MM.1S (cell line): Measurements from ENCODE around the gene LRRC8E.

Experiments
- DNase-seq: peaks from one replicate; pipeline ENCODE4 v3.0.0-alpha.2; 2015
- H2AFZ ChIP-seq: fragments of 300-600 bp; sonication (generic); 2 replicates; pipeline ENCODE4 v1.6.0; 2016; ENCODE audit warnings: antibody characterized with exemption, low read length
- H3F3A ChIP-seq: fragments of 300-600 bp; sonication (generic); 2 replicates; pipeline ENCODE4 v1.6.1; 2016; ENCODE audit warnings: mild to moderate bottlenecking, antibody characterized with exemption, low read length, moderate library complexity, mixed read lengths; ENCODE audit not compliant: insufficient read depth
- H3K27ac ChIP-seq: fragments of 300-600 bp; sonication (generic); 2 replicates; pipeline ENCODE4 v1.5.1; 2016; ENCODE audit warnings: mild to moderate bottlenecking, low read length
- H3K27me3 ChIP-seq: fragments of 300-600 bp; sonication (generic); replicated peaks from 2 replicates; pipeline ENCODE4 v1.6.0; 2016; ENCODE audit warnings: low read length; ENCODE audit not compliant: insufficient read depth
- H3K36me3 ChIP-seq: fragments of 300-600 bp; sonication (generic); replicated peaks from 2 replicates; pipeline ENCODE4 v1.6.1; 2016; ENCODE audit warnings: mild to moderate bottlenecking, low read length, mixed read lengths; ENCODE audit not compliant: insufficient read depth
- H3K4me1 ChIP-seq: fragments of 300-600 bp; sonication (generic); 2 replicates; pipeline ENCODE4 v1.6.1; 2016; ENCODE audit warnings: low read length, mixed read lengths
- H3K4me2 ChIP-seq: fragments of 300-600 bp; sonication (generic); 2 replicates; pipeline ENCODE4 v1.6.0; 2016; ENCODE audit warnings: low read depth, low read length
- H3K4me3 ChIP-seq: fragments of 300-600 bp; sonication (generic); 2 replicates; pipeline ENCODE4 v1.5.1; 2016; ENCODE audit warnings: low read length, mixed read lengths
- H3K79me2 ChIP-seq: fragments of 300-600 bp; sonication (generic); 2 replicates; pipeline ENCODE4 v1.6.1; 2016; ENCODE audit warnings: mixed run types, low read length, mixed read lengths
- H3K9ac ChIP-seq: fragments of 300-600 bp; sonication (generic); 2 replicates; pipeline ENCODE4 v1.6.1; 2016; ENCODE audit warnings: low read length, mixed read lengths
- H3K9me2 ChIP-seq: fragments of 300-600 bp; sonication (generic); replicated peaks from 2 replicates; pipeline ENCODE4 v1.6.1; 2016; ENCODE audit warnings: mild to moderate bottlenecking, low read length, mixed read lengths; ENCODE audit not compliant: insufficient read depth
- H3K9me3 ChIP-seq: fragments of 300-600 bp; sonication (generic); replicated peaks from 2 replicates; pipeline ENCODE4 v1.6.1; 2016; ENCODE audit warnings: mild to moderate bottlenecking, low read length, mixed read lengths; ENCODE audit not compliant: insufficient read depth
- H4K20me1 ChIP-seq: fragments of 300-600 bp; sonication (generic); 2 replicates; pipeline ENCODE4 v1.6.1; 2016; ENCODE audit warnings: mild to moderate bottlenecking, low read length, moderate library complexity, mixed read lengths; ENCODE audit not compliant: insufficient read depth
- EZH2 ChIP-seq: fragments of 300-600 bp; sonication (generic); optimal IDR thresholded peaks from 2 replicates; pipeline ENCODE3; 2017; ENCODE audit warnings: low read depth, mild to moderate bottlenecking, antibody characterized with exemption, low read length, mixed read lengths
- EZH2phosphoT487 ChIP-seq: fragments of 300-600 bp; sonication (generic); IDR thresholded peaks from 2 replicates; pipeline ENCODE4 v1.6.1; 2018; ENCODE audit warnings: antibody characterized with exemption, low read length
- TF ChIP-seq, protein P1 (sequence below): fragments of 300-600 bp; sonication (generic); IDR thresholded peaks from 2 replicates; pipeline ENCODE4 v1.5.1; 2016; ENCODE audit warnings: antibody characterized with exemption, low read length, mixed read lengths

LRRC8E gene

GRCh38 chr19:7899751-7900378 is 11.6 kb downstream of the LRRC8E start:
- H2AFZ ChIP-seq = no peak overlapping the region

GRCh38 chr19:7900401-7900870 is 12.1 kb downstream of the LRRC8E start:
- Histone ChIP-seq H3K4me2 (no peak overlapping the region), H3K4me1 (peaks cover 14% of the 10 kb centered on the region; the same call in 1 of the 2 replicates), H3K9ac (no peak overlapping the region), H3K9me2 (no peaks in the 10 kb centered on the region), H3K36me3 (no peaks in the 10 kb centered on the region), H3K79me2 (peaks cover 20% of the 10 kb centered on the region), H2AFZ (no peak overlapping the region), H3F3A (no peaks in the 10 kb centered on the region), H3K9me3 (no peaks in the 10 kb centered on the region), H3K27ac (no peak overlapping the region), H3K27me3 (peaks cover 31% of the 10 kb centered on the region), H3K4me3 (no peak overlapping the region), H4K20me1 (peaks cover 11% of the 10 kb centered on the region; the same call in 1 of the 2 replicates)
- no peak for TF ChIP-seq EZH2phosphoT487
- TF ChIP-seq, protein P1, sequence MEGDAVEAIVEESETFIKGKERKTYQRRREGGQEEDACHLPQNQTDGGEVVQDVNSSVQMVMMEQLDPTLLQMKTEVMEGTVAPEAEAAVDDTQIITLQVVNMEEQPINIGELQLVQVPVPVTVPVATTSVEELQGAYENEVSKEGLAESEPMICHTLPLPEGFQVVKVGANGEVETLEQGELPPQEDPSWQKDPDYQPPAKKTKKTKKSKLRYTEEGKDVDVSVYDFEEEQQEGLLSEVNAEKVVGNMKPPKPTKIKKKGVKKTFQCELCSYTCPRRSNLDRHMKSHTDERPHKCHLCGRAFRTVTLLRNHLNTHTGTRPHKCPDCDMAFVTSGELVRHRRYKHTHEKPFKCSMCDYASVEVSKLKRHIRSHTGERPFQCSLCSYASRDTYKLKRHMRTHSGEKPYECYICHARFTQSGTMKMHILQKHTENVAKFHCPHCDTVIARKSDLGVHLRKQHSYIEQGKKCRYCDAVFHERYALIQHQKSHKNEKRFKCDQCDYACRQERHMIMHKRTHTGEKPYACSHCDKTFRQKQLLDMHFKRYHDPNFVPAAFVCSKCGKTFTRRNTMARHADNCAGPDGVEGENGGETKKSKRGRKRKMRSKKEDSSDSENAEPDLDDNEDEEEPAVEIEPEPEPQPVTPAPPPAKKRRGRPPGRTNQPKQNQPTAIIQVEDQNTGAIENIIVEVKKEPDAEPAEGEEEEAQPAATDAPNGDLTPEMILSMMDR = no peak
- no peak for TF ChIP-seq EZH2
- no peak for DNase-seq

More at GRCh38 chr19:7899751-7900378, 11.6 kb downstream of the LRRC8E start:
- Histone ChIP-seq H3K9me2 (no peaks in the 10 kb centered on the region), H3K9ac (no peak overlapping the region), H4K20me1 (peaks cover 6% of the 10 kb centered on the region; the same call in 1 of the 2 replicates), H3K4me3 (no peak overlapping the region), H3K27me3 (peaks cover 32% of the 10 kb centered on the region), H3K9me3 (no peaks in the 10 kb centered on the region), H3K36me3 (no peaks in the 10 kb centered on the region), H3K79me2 (peaks cover 14% of the 10 kb centered on the region), H3K27ac (no peak overlapping the region), H3F3A (no peaks in the 10 kb centered on the region), H3K4me2 (no peak overlapping the region), H3K4me1 (peaks cover 8% of the 10 kb centered on the region; the same call in 1 of the 2 replicates)
- no peak for DNase-seq
- TF ChIP-seq EZH2 = no peak
- no peak for TF ChIP-seq EZH2phosphoT487
- TF ChIP-seq, protein P1 = no peak

DNA sequence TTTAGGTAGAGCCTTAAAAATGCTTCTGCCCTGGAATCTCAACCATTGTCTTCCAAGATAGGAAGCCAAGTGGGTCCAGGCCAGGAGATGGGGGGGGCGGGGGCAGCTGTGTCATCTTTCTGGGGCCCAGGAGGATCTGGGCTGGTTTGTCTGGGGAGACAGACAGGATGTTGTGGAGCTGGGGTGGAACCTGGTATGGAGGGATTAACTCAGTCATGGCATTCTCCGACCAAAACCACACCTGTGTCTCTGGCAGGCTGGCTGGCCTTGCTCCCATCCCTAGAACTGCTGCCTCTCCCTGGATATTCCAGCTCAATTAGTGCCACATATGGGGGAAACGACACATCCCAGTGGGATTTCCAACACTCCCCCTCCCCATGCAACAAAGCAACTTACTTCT is 12.6 kb downstream of the LRRC8E start:
- Histone ChIP-seq H3K36me3 (no peaks in the 10 kb centered on the region), H3K9me2 (no peaks in the 10 kb centered on the region), H3K4me2 (no peak overlapping the region), H3K9me3 (no peaks in the 10 kb centered on the region), H4K20me1 (peaks cover 15% of the 10 kb centered on the region; the same call in 1 of the 2 replicates), H3K27ac (no peak overlapping the region), H3K4me3 (no peak overlapping the region), H3F3A (no peaks in the 10 kb centered on the region), H2AFZ (no peak overlapping the region), H3K9ac (no peak overlapping the region), H3K79me2 (peaks cover 25% of the 10 kb centered on the region), H3K4me1 (peaks cover 14% of the 10 kb centered on the region; the same call in 1 of the 2 replicates), H3K27me3 (peaks cover 31% of the 10 kb centered on the region)
- TF ChIP-seq, protein P1 = no peak
- TF ChIP-seq EZH2 (no peak), EZH2phosphoT487 (no peak)
- no peak for DNase-seq
